ENCODE results near the gene PPAN.
A peak's percentile ranks its signal among the peaks of the same experiment; 100 is the strongest.

The PPAN gene

DNA sequence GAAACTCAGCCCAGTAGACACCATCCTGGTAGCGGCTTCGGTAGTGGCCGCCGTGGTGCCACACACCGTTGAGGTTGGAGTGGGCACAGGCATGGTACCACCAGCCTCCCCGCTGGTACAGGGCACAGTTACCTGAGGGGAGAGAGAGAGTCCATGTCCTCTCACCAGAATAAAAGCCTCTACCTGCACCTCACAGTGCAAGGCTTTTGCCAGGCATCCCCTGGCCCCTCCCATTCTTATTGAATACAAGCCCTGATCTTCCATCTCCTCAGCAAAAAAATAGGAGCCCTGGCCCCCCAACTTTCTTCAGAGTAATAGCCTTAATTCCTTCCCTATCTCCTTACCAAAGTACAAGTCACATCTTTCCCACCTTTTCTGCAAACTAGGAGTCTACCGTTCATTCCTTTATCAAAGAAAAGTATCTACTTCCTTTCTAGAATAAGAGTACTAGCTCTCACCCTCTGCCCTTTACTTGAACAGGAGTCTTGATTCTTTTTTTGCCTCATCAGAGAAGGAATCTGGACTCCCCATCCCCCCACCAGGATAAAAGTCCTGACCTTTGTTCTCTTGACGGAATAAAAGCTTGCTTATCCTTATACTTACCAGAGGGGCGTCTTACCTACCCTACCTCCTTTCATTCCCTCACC, 13.4 kb upstream of the PPAN start:
- DNase-seq: no peak

- no peak for DNase-seq
These were observed 12.6 kb upstream of the PPAN start for GRCh38 chr19:10093295-10094186.

DNA sequence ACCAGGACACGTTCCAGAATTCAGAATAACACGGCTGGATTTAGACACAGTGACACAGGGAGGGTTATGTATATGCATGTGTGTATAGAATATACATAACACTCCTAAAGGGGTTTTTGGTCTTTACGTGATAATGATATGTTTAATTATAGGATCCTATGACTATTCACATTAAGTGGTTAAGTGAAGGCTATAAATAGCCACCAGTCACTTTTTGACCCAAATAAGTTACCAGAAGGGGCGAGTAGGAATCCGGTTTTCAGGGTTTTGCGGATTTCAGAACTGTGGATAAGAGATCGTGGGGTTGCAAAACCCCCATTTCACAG, 10.6 kb upstream of the PPAN start:
- no peak for DNase-seq

DNA sequence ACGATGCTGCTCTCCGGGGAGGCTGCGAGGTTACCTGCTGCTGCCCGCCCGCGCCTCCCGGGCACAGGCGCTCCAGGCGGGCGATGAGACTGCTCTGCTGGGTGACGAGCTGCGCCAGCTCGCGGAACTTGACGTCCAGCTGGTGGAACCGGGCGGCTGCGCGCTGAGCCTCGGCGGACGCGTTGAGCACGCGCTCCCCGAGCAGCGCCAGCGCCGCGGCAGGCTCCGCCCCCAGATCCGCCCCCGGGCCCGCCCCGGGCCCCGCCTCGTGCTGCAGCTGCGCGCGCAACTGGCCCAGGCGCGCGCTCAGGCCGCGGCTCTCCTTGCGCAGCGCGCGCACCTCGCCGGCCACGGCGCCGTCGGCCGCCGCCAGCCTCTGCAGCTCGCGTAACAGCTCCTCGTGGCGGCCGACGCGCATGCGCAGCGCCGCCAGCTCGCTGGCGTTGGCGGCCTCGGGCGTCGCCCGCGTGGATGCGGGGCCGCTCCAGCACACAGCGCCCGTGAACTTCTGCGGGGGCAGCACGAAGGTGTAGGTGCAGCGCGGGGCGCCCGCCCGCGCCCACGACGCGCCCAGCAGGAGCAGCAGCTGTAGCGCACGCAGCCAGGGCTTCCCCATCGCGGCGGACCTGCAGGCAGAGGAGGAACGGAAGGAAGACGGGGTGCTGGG, 10.1 kb upstream of the PPAN start:
- peak; percentile 90 for DNase-seq

- no peak for DNase-seq
These were observed 9.6 kb upstream of the PPAN start for GRCh38 chr19:10096615-10096963.

GRCh38 chr19:10100163-10100785, 5.9 kb upstream of the PPAN start:
- no peak for DNase-seq

GRCh38 chr19:10102787-10103236, 3.4 kb upstream of the PPAN start:
- no peak for DNase-seq

DNA sequence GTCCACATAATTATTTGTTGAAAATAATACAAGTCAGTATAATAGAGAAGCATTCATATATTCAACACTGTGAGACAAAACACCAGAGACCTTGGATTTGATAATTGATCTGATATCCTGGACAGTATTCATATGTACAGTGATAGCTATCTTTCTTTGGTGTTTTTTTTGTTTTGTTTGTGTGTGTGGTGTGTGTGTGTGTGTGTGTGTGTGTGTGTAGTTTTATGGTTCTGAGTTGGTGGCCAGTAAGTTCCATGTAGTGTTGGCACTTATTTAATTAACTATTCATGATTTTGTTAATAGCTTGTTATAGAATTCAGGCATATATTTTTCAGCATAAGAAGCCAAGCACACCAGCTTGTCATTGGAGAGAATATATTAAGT, 2.0 kb upstream of the PPAN start:
- DNase-seq: no peak

- peak; percentile 82 for DNase-seq
These were observed 1.3 kb upstream of the PPAN start for GRCh38 chr19:10104665-10105508.

GRCh38 chr19:10105509-10106099, 558 bp upstream of the PPAN start:
- peak; percentile 49 for DNase-seq

DNA sequence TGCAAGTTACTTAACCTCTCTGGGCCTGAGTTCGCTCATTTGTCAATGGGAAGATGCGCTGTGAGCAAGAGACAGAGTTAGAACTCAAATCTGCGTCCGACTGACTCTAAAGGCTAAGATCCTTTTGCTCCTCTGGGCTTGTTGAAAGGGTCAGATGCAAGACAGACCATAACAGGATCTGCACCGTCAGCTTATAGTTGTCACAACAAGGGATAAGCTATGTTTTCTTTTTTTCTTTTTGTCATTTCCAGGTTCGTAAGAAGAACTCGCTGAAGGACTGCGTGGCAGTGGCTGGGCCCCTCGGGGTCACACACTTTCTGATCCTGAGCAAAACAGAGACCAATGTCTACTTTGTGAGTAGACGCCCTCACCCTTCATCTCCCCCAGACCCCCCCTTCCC, 1.1 kb downstream of the PPAN start:
- DNase-seq: no peak

DNA sequence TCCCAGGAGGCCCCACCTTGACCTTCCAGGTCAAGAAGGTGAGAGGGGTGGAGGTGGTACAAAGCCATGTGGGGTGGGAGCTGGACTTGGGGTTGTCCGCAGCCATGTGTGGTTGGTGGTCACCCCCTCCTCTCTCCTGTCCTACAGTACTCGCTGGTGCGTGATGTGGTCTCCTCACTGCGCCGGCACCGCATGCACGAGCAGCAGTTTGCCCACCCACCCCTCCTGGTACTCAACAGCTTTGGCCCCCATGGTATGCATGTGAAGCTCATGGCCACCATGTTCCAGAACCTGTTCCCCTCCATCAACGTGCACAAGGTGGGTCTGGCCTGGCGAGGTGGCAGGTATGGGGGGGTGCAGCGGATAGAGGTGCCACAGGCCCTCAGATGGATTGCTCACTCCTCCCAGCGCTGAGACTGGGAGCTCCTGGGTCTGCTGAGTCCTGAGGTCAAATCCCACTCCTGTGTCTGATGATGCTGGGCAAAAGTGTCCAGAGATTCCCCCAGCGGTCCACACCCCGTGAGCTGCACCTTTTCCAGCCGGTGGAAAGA, 1.7 kb downstream of the PPAN start:
- no peak for DNase-seq

DNA sequence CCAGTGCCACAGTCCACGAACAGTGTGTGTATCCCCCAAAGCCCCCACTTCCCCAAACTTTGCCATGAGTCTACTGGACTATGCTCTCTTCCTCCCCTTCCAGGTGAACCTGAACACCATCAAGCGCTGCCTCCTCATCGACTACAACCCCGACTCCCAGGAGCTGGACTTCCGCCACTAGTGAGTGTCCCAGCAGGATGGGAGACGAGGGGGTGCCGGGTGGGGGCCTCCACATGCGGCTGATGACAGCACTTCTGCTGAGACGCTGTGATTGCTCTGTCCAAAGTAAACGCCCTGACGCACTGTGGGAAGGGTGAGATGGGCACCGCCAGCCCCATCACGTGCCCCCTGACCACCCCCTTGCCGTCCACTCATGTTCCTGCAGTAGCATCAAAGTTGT, 3.4 kb downstream of the PPAN start:
- no peak for DNase-seq

DNA sequence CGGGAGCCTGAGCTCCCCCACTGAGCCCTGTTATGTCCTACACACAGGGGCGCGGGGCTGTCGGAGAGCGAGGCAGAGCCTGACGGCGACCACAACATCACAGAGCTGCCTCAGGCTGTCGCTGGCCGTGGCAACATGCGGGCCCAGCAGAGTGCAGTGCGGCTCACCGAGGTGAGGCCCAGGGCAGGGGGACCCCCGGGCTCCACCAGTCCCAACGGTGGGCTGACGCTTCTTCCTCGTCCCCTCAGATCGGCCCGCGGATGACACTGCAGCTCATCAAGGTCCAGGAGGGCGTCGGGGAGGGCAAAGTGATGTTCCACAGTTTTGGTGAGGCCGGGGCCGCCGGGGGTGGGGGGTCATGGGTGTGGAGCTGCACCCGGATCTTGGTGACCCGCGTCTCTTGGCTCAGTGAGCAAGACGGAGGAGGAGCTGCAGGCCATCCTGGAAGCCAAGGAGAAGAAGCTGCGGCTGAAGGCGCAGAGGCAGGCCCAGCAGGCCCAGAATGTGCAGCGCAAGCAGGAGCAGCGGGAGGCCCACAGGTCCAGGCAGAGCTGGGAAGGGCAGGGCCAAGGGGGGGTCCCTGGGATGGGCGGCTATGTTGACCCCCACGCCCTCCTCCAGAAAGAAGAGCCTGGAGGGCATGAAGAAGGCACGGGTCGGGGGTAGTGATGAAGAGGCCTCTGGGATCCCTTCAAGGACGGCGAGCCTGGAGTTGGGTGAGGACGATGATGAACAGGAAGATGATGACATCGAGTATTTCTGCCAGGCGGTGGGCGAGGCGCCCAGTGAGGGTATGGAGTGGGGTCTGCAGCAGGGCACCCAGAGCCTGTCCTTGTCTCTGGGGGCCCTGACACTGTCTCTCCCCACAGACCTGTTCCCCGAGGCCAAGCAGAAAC, 4.2 kb downstream of the PPAN start:
- DNase-seq: no peak

- no peak for DNase-seq
These were observed 4.8 kb downstream of the PPAN start for GRCh38 chr19:10110972-10111317.

GRCh38 chr19:10111405-10111811, 5.2 kb downstream of the PPAN start, which contains the start of gene P2RY11:
Gene P2RY11 (plus strand): TSS chr19:10111693. CDS start chr19:10111722, 29 bp downstream.
- DNase-seq: peak; percentile 28

- DNase-seq: peak; percentile 32
These were observed 6.0 kb downstream of the PPAN start for GRCh38 chr19:10112037-10112761.

DNA sequence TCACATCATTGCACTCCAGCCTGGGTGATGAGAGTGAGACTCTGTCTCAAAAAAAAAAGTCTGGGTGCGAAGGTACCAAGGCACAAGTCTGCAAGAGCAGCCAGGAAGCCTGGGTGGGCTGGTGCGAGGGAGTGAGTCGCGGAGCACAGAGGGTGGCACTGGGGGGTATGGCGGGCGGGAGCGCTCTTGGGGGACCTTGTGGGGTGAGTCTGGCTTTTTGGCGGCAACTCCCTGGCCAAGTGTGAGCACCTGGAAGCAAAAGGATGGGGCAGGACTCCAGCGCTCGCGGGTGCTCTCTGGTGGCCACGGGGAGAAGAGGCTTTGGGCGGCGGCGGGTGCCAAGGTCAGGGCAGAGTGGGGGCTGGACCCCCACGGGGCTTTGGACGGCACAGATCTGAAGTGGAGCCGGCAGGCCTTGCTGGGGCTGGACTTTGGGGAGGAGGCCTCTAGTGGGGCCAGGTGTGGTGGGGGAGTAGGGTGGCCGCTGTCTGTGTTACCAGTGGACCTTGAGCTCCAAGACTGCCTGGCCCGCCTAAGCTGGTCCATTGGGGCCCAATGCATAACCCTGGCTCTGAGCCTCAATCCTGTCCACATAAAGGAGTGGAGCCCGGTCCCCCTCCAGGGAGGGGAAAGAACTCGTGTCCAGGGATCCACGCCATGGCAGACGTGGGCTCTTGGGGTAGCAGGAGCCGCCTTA, 6.9 kb downstream of the PPAN start:
- peak; percentile 76 for DNase-seq

- DNase-seq: no peak
These were observed 7.4 kb downstream of the PPAN start for GRCh38 chr19:10113592-10113963.
